Esophagus (tissue), 2 donors: ENCODE results near the gene IGFBPL1. TPM values are rescaled to one million over a fixed set of nuclear protein-coding genes. Genes with fewer than 3 reads are reported as not detected.

ENCODE experiments used
- H3K27ac ChIP-seq, 2 donors: one replicate each; pipeline ENCODE4 v1.5.1; 2013; ENCODE audit warnings: low read depth in 2 of 2, mild to moderate bottlenecking in 2 of 2, inconsistent platforms in 1 of 2, low read length in 1 of 2, moderate library complexity in 1 of 2
- H3K27me3 ChIP-seq, 2 donors: one replicate each; pipeline ENCODE4 v1.6.1; 2013; ENCODE audit warnings: low read length in 2 of 2, control low read depth in 1 of 2, mild to moderate bottlenecking in 1 of 2; ENCODE audit not compliant: insufficient read depth in 2 of 2, control insufficient read depth in 1 of 2
- H3K36me3 ChIP-seq, 2 donors: one replicate each; pipeline ENCODE4 v1.6.1; 2013; ENCODE audit warnings: low read length in 1 of 2; ENCODE audit not compliant: control insufficient read depth in 2 of 2, insufficient read depth in 2 of 2
- H3K4me1 ChIP-seq, 2 donors: one replicate each; pipeline ENCODE4 v1.6.1; 2013; ENCODE audit warnings: low read length in 1 of 2; ENCODE audit not compliant: control insufficient read depth in 2 of 2, insufficient read depth in 2 of 2
- H3K4me3 ChIP-seq, 2 donors: one replicate each; pipeline ENCODE4 v1.5.1; 2013; ENCODE audit warnings: low read length in 2 of 2, mild to moderate bottlenecking in 2 of 2, low read depth in 1 of 2, moderate library complexity in 1 of 2
- H3K9me3 ChIP-seq, 2 donors: one replicate each; pipeline ENCODE4 v1.6.1; 2013; ENCODE audit warnings: mild to moderate bottlenecking in 2 of 2, low read depth in 1 of 2, low read length in 1 of 2, moderate library complexity in 1 of 2; ENCODE audit not compliant: control insufficient read depth in 2 of 2, insufficient read depth in 1 of 2
- WGBS, 2 donors: extraction: QIAGEN DNeasy Blood & Tissue Kit; methylation state at CpG; one replicate each; pipeline ENCODE4 v1.1.7; 2013; 5-methylcytosine and 5-hydroxymethylcytosine counted together
- polyA plus RNA-seq, 2 donors: library from polyadenylated mRNA; stranded (reverse); fragments of 200-250 nt; gene quantifications; one replicate each; pipeline ENCODE4 v1.2.3, GENCODE V29; 2013
- donor health status: healthy with polysubstance abuse.
- donor health status: Bipolar disorder and iron deficiency.

The IGFBPL1 gene
- polyA plus RNA-seq, 2 donors: 0.02 TPM; not detected in 1

GRCh38 chr9:38434365-38434764, 10.1 kb upstream of the IGFBPL1 start:
- WGBS, 2 donors: 60 to 64% methylated on average over 3 of the region's 3 CpGs
- no peak overlapping the region for H3K4me3 ChIP-seq
- no peaks in the 10 kb centered on the region for H3K4me1 ChIP-seq
- H3K27me3 ChIP-seq: no peaks in the 10 kb centered on the region
- H3K27ac ChIP-seq: no peak overlapping the region
- no peaks in the 10 kb centered on the region for H3K36me3 ChIP-seq
- no peaks in the 10 kb centered on the region for H3K9me3 ChIP-seq

GRCh38 chr9:38432922-38433510, 8.8 kb upstream of the IGFBPL1 start:
- Histone ChIP-seq H3K4me3 (no peak overlapping the region), H3K27ac (no peak overlapping the region)
- WGBS, 2 donors: 25 to 37% methylated on average over 3 of the region's 3 CpGs

GRCh38 chr9:38431116-38431515, 6.9 kb upstream of the IGFBPL1 start:
- H3K27ac ChIP-seq: no peak overlapping the region
- no peaks in the 10 kb centered on the region for H3K9me3 ChIP-seq
- no peaks in the 10 kb centered on the region for H3K4me1 ChIP-seq
- 65 to 71% methylated on average over 4 of the region's 4 CpGs for WGBS, 2 donors
- no peaks in the 10 kb centered on the region for H3K36me3 ChIP-seq
- no peak overlapping the region for H3K4me3 ChIP-seq
- no peaks in the 10 kb centered on the region for H3K27me3 ChIP-seq

More at GRCh38 chr9:38432922-38433510, 8.8 kb upstream of the IGFBPL1 start:
- no peaks in the 10 kb centered on the region for H3K36me3 ChIP-seq
- no peaks in the 10 kb centered on the region for H3K27me3 ChIP-seq
- no peaks in the 10 kb centered on the region for H3K9me3 ChIP-seq
- H3K4me1 ChIP-seq: no peaks in the 10 kb centered on the region

GRCh38 chr9:38428062-38428461, 3.8 kb upstream of the IGFBPL1 start:
- peaks cover 0 to 4% of the 10 kb centered on the region in 2 donors for H3K4me1 ChIP-seq
- 89 to 92% methylated on average over 1 of the region's 1 CpG for WGBS, 2 donors
- peaks cover 0 to 3% of the 10 kb centered on the region in 2 donors for H3K27me3 ChIP-seq
- peaks cover 0 to 2% of the 10 kb centered on the region in 2 donors for H3K9me3 ChIP-seq
- H3K4me3 ChIP-seq: no peak overlapping the region
- no peak overlapping the region for H3K27ac ChIP-seq
- no peaks in the 10 kb centered on the region for H3K36me3 ChIP-seq

- no peak overlapping the region for H3K27ac ChIP-seq
- H3K4me1 ChIP-seq: peaks cover 0 to 4% of the 10 kb centered on the region in 2 donors
- H3K9me3 ChIP-seq: peaks cover 0 to 2% of the 10 kb centered on the region in 2 donors
- peaks cover 0 to 3% of the 10 kb centered on the region in 2 donors for H3K27me3 ChIP-seq
- 72 to 77% methylated on average over 4 of the region's 4 CpGs for WGBS, 2 donors
- H3K4me3 ChIP-seq: no peak overlapping the region
- no peaks in the 10 kb centered on the region for H3K36me3 ChIP-seq
Observed at GRCh38 chr9:38424918-38425317, 664 bp upstream of the IGFBPL1 start.

GRCh38 chr9:38423273-38423972, 831 bp downstream of the IGFBPL1 start:
- Histone ChIP-seq H3K27ac (no peak overlapping the region), H3K36me3 (no peaks in the 10 kb centered on the region), H3K4me3 (peak overlapping the region; percentile 42 to 56), H3K9me3 (peaks cover 0 to 4% of the 10 kb centered on the region in 2 donors), H3K4me1 (peaks cover 0 to 4% of the 10 kb centered on the region in 2 donors), H3K27me3 (peaks cover 0 to 3% of the 10 kb centered on the region in 2 donors)
- 39 to 42% methylated on average over 15 of the region's 15 CpGs for WGBS, 2 donors

- Histone ChIP-seq H3K9me3 (peaks cover 0 to 4% of the 10 kb centered on the region in 2 donors), H3K27ac (no peak overlapping the region), H3K27me3 (peaks cover 0 to 3% of the 10 kb centered on the region in 2 donors), H3K4me3 (no peak overlapping the region), H3K36me3 (no peaks in the 10 kb centered on the region), H3K4me1 (peaks cover 0 to 4% of the 10 kb centered on the region in 2 donors)
- WGBS, 2 donors: 77 to 83% methylated on average over 7 of the region's 7 CpGs
Observed at GRCh38 chr9:38422555-38423260, 1.5 kb downstream of the IGFBPL1 start.

GRCh38 chr9:38421498-38422211, 2.6 kb downstream of the IGFBPL1 start:
- 61 to 64% methylated on average over 9 of the region's 9 CpGs for WGBS, 2 donors
- H3K27me3 ChIP-seq: peaks cover 0 to 3% of the 10 kb centered on the region in 2 donors
- peaks cover 0 to 4% of the 10 kb centered on the region in 2 donors for H3K4me1 ChIP-seq
- H3K4me3 ChIP-seq: no peak overlapping the region
- peaks cover 0 to 4% of the 10 kb centered on the region in 2 donors for H3K9me3 ChIP-seq
- H3K36me3 ChIP-seq: no peaks in the 10 kb centered on the region
- H3K27ac ChIP-seq: no peak overlapping the region

- no peak overlapping the region for H3K27ac ChIP-seq
- no peaks in the 10 kb centered on the region for H3K27me3 ChIP-seq
- H3K36me3 ChIP-seq: no peaks in the 10 kb centered on the region
- H3K4me3 ChIP-seq: no peak overlapping the region
- peaks cover 0 to 2% of the 10 kb centered on the region in 2 donors for H3K9me3 ChIP-seq
- H3K4me1 ChIP-seq: peaks cover 0 to 4% of the 10 kb centered on the region in 2 donors
- WGBS, 2 donors: 67 to 71% methylated on average over 5 of the region's 5 CpGs
Observed at GRCh38 chr9:38419181-38419580, 5.1 kb downstream of the IGFBPL1 start.
